Esophagus muscularis mucosa (tissue), 4 donors: ENCODE data around the gene ZNF469. TPM values are rescaled to one million over a fixed set of nuclear protein-coding genes. Genes with fewer than 3 reads are reported as not detected.

Experiments
- DNase-seq: peaks from one replicate; pipeline ENCODE4 v3.0.0-alpha.2; 2017; ENCODE audit errors: extremely low spot score
- H3K27ac ChIP-seq, 4 donors: fragments of 200-600 bp; sonication (generic); replicated peaks in 1 of 4; 1 replicate in 3 of 4; 2 replicates in 1 of 4; pipeline ENCODE4 v1.5.1; 2016 to 2019; ENCODE audit warnings: mild to moderate bottlenecking in 1 of 4
- H3K27me3 ChIP-seq, 4 donors: fragments of 200-600 bp; sonication (generic); one replicate each; pipeline versions ENCODE4 v1.5.1 to v1.6.0; 2016 to 2019
- H3K36me3 ChIP-seq, 4 donors: fragments of 200-600 bp; sonication (generic); one replicate each; pipeline ENCODE4 v1.5.1; 2016 to 2019
- H3K4me1 ChIP-seq, 4 donors: fragments of 200-600 bp; sonication (generic); one replicate each; pipeline ENCODE4 v1.5.1; 2016 to 2019
- H3K4me3 ChIP-seq, 4 donors: fragments of 200-600 bp; sonication (generic); 1 replicate in 2 of 4; 2 replicates in 2 of 4; pipeline ENCODE4 v1.5.1; 2016 to 2019; ENCODE audit warnings: mild to moderate bottlenecking in 4 of 4, moderate library complexity in 1 of 4
- H3K9me3 ChIP-seq, 4 donors: fragments of 200-600 bp; sonication (generic); 1 replicate in 3 of 4; 2 replicates in 1 of 4; pipeline ENCODE4 v1.5.1; 2016 to 2019
- EP300 ChIP-seq: sonication (generic); formaldehyde crosslinking; IDR thresholded peaks from one replicate; pipeline ENCODE4 v1.6.1; 2017; ENCODE audit warnings: antibody characterized with exemption
- POLR2A ChIP-seq: fragments of 450-650 bp; IDR thresholded peaks from one replicate; pipeline ENCODE4 v1.6.1; 2017; ENCODE audit warnings: antibody characterized with exemption, moderate library complexity, mild to moderate bottlenecking, low read depth
- POLR2AphosphoS5 ChIP-seq, 2 donors: sonication (generic); formaldehyde crosslinking; IDR thresholded peaks; one replicate each; pipeline ENCODE4 v1.6.1; 2017; ENCODE audit warnings: antibody characterized with exemption in 2 of 2
- WGBS: methylation state at CpG from one replicate; pipeline ENCODE4 v1.1.5; 2018; 5-methylcytosine and 5-hydroxymethylcytosine counted together
- intact Hi-C: fragments of 100-400 bp; cut with DNase I; formaldehyde crosslinking; loops from one replicate; pipeline ENCODE4 v1.15.1; 2023
- total RNA-seq, 4 donors: library from RNA; depleted of rRNA; stranded (reverse); fragments of >200 nt; gene quantifications; one replicate each; pipeline versions ENCODE4 v1.1.0 to v1.2.1, GENCODE V29; 2016
- TF ChIP-seq, protein P1 (sequence below), 3 experiments: fragments of 200-600 bp in 2 of 3; fragments of 450-650 bp in 1 of 3; sonication (generic) in 2 of 3; IDR thresholded peaks; one replicate each; pipeline ENCODE4 v1.5.1; 2017 to 2019; ENCODE audit warnings: antibody characterized with exemption in 3 of 3, mild to moderate bottlenecking in 2 of 3, moderate library complexity in 1 of 3

The ZNF469 gene
- total RNA-seq, 4 donors from 2014 or later, result 1.2 to 3.7 (median 2.2) TPM

GRCh38 chr16:88350922-88351321, 31.8 kb upstream of the ZNF469 start:
- intact Hi-C loops, result no loop called here
- Histone ChIP-seq H3K27ac (no peak overlapping the region), H3K4me1 (no peaks in the 10 kb centered on the region), H3K9me3 (no peaks in the 10 kb centered on the region), H3K36me3 (no peaks in the 10 kb centered on the region), H3K27me3 (no peaks in the 10 kb centered on the region), H3K4me3 (no peak overlapping the region)
- 81% methylated on average over 11 of the region's 15 CpGs for WGBS
- TF ChIP-seq, protein P1, sequence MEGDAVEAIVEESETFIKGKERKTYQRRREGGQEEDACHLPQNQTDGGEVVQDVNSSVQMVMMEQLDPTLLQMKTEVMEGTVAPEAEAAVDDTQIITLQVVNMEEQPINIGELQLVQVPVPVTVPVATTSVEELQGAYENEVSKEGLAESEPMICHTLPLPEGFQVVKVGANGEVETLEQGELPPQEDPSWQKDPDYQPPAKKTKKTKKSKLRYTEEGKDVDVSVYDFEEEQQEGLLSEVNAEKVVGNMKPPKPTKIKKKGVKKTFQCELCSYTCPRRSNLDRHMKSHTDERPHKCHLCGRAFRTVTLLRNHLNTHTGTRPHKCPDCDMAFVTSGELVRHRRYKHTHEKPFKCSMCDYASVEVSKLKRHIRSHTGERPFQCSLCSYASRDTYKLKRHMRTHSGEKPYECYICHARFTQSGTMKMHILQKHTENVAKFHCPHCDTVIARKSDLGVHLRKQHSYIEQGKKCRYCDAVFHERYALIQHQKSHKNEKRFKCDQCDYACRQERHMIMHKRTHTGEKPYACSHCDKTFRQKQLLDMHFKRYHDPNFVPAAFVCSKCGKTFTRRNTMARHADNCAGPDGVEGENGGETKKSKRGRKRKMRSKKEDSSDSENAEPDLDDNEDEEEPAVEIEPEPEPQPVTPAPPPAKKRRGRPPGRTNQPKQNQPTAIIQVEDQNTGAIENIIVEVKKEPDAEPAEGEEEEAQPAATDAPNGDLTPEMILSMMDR (IDR thresholded peaks at IDR 0.05), result no peak
- TF ChIP-seq POLR2AphosphoS5 (IDR thresholded peaks at IDR 0.05) (no peak), EP300 (no peak), POLR2A (no peak)
- DNase-seq, result no peak

DNA sequence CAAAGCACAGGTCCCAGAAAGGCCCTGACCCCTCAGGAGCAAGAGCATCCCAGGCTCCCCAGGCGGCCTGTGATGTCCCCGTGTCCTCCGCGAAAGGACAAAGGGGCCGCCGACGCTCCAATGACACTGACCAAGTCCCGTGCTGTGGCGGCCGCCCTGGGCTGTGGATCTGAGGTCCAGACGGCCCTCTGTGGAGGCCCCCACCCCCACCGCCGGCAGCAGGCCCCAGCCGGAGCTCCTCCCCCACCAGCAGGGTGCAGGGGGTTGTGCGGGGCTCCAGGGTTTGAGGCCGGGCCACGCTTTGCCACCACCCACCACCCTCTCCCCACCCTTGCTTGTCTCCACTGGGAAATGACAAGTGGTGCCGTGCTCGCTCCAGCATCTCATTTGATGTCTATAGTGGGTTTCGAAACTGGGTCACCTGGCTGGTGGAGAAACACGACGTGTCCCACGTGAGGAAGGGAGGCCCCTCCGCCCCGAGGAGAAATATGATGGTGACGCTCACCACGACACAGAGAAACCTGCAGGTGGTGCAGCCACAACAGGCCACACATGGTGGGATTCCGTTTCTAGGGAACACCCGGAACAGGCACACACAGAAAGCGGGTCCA, 31.2 kb upstream of the ZNF469 start:
- Histone ChIP-seq H3K4me1 (no peaks in the 10 kb centered on the region), H3K27ac (no peak overlapping the region), H3K36me3 (no peaks in the 10 kb centered on the region), H3K4me3 (no peak overlapping the region), H3K9me3 (no peaks in the 10 kb centered on the region), H3K27me3 (no peaks in the 10 kb centered on the region)
- no peak for TF ChIP-seq POLR2A
- no peak for DNase-seq
- 95% methylated on average over 12 of the region's 30 CpGs for WGBS
- intact Hi-C loops, result no loop called here

GRCh38 chr16:88352261-88353200, 30.2 kb upstream of the ZNF469 start:
- WGBS, result 94% methylated on average over 13 of the region's 23 CpGs
- Histone ChIP-seq H3K36me3 (no peaks in the 10 kb centered on the region), H3K4me3 (no peak overlapping the region), H3K4me1 (no peaks in the 10 kb centered on the region), H3K27me3 (no peaks in the 10 kb centered on the region), H3K9me3 (no peaks in the 10 kb centered on the region), H3K27ac (no peak overlapping the region)
- intact Hi-C loops, result no loop called here
- DNase-seq, result no peak
- TF ChIP-seq POLR2A (no peak), EP300 (no peak), POLR2AphosphoS5 (IDR thresholded peaks at IDR 0.05) (no peak)
- TF ChIP-seq, protein P1 (IDR thresholded peaks at IDR 0.05), result no peak

DNA sequence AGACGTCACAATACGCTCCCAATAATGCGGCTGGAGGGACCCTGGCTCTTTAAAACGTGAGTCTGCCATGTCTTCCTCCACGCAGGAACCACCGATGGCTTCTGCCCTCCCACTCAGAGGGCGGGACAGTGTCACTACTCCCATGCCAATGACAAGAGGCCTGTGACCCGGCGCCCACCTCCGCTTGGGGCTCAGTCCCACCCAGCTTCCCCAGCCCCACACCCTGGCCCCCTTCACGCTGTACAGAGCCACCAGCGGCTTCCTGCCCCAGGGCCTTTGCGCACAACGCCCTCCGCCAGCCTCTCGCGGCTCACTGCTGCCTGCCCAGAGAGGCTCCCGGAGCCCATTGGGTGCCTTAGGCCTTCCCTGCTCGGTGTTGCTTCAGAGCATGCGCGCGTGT, 29.5 kb upstream of the ZNF469 start:
- no peak overlapping the region for H3K4me3 ChIP-seq
- TF ChIP-seq, protein P1 (IDR thresholded peaks at IDR 0.05), result no peak
- TF ChIP-seq POLR2A (no peak), POLR2AphosphoS5 (IDR thresholded peaks at IDR 0.05) (no peak), EP300 (no peak)
- H3K4me1 ChIP-seq, result no peaks in the 10 kb centered on the region
- no peaks in the 10 kb centered on the region for H3K36me3 ChIP-seq
- intact Hi-C loops, result no loop called here
- WGBS, result 95% methylated on average over 19 of the region's 22 CpGs
- no peak for DNase-seq
- H3K9me3 ChIP-seq, result no peaks in the 10 kb centered on the region
- H3K27me3 ChIP-seq, result no peaks in the 10 kb centered on the region
- H3K27ac ChIP-seq, result no peak overlapping the region

DNA sequence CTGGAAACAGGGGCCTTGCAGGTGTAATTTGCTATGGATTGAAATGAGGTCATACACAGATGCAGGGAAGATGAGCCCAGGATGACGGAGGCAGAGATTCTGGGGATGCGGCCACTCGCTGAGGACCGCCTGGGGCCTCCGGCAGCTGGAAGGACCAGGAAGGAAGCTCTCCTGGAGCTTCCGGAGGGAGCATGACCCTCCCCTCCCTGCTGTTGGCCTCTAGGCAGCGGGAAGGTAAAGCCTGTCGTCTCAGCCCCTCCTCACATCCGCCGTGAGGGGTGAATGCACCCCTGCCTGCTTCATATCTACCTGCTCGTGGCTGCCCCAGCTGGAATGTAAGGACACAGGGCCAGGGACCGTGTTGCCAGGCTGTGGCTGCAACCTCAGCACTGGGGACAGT, 29.1 kb upstream of the ZNF469 start:
- WGBS, result 80% methylated on average over 10 of the region's 12 CpGs
- Histone ChIP-seq H3K36me3 (no peaks in the 10 kb centered on the region), H3K4me1 (no peaks in the 10 kb centered on the region), H3K27me3 (no peaks in the 10 kb centered on the region), H3K27ac (no peak overlapping the region), H3K4me3 (no peak overlapping the region), H3K9me3 (no peaks in the 10 kb centered on the region)
- intact Hi-C loops, result no loop called here
- TF ChIP-seq POLR2A (no peak), EP300 (no peak), POLR2AphosphoS5 (IDR thresholded peaks at IDR 0.05) (no peak)
- TF ChIP-seq, protein P1 (IDR thresholded peaks at IDR 0.05), result no peak
- DNase-seq, result no peak
